G401 (cell line): ENCODE results near the gene ARHGDIA. TPM values are rescaled to one million over a fixed set of nuclear protein-coding genes. Genes with fewer than 3 reads are reported as not detected.
A peak's percentile ranks its signal among the peaks of the same experiment; 100 is the strongest.

Experiments
- DNase-seq: peaks from one replicate; pipeline ENCODE4 v3.0.0-alpha.2; 2015; ENCODE audit warnings: low spot score
- in situ Hi-C: cut with HindIII; loops from 2 replicates; pipeline ENCODE4 v1.10.0; 2016; ENCODE audit warnings: low sequenced_read_pairs, mixed read lengths
- total RNA-seq: library from RNA; depleted of rRNA; stranded (reverse); fragments of >200 nt; shearing (Covaris generic); gene quantifications from 2 replicates; pipeline ENCODE4 v1.2.3, GENCODE V29; 2014

ARHGDIA gene
- total RNA-seq, 1 experiment from 2014 or later = 209 TPM

GRCh38 chr17:81891303-81891552 lies 20.1 kb upstream of the ARHGDIA start:
- in situ Hi-C loops = no loop called here
- no peak for DNase-seq

GRCh38 chr17:81890447-81891302 lies 19.5 kb upstream of the ARHGDIA start:
- no peak for DNase-seq
- in situ Hi-C loops = no loop called here

GRCh38 chr17:81889602-81890001 lies 18.5 kb upstream of the ARHGDIA start:
- no peak for DNase-seq
- in situ Hi-C loops = no loop called here

GRCh38 chr17:81888988-81889595 lies 18.0 kb upstream of the ARHGDIA start:
- no peak for DNase-seq
- in situ Hi-C loops = no loop called here

GRCh38 chr17:81888105-81888987 lies 17.2 kb upstream of the ARHGDIA start:
- no peak for DNase-seq
- in situ Hi-C loops = no loop called here

GRCh38 chr17:81885869-81886548 lies 14.9 kb upstream of the ARHGDIA start:
- in situ Hi-C loops = no loop called here
- DNase-seq = no peak

GRCh38 chr17:81885454-81885853 lies 14.3 kb upstream of the ARHGDIA start:
- no peak for DNase-seq
- in situ Hi-C loops = no loop called here

- in situ Hi-C loops = no loop called here
- no peak for DNase-seq
These were observed 13.8 kb upstream of the ARHGDIA start for GRCh38 chr17:81884968-81885367.

GRCh38 chr17:81884520-81884919 lies 13.4 kb upstream of the ARHGDIA start:
- in situ Hi-C loops = no loop called here
- no peak for DNase-seq

GRCh38 chr17:81879121-81879520 lies 8.0 kb upstream of the ARHGDIA start:
- in situ Hi-C loops = no loop called here
- DNase-seq = no peak

- DNase-seq = no peak
- in situ Hi-C loops = no loop called here
These were observed 7.2 kb upstream of the ARHGDIA start for GRCh38 chr17:81878294-81878693.

GRCh38 chr17:81877569-81877968 lies 6.4 kb upstream of the ARHGDIA start:
- in situ Hi-C loops = no loop called here
- no peak for DNase-seq

- in situ Hi-C loops = no loop called here
These were observed 472 bp upstream of the ARHGDIA start for GRCh38 chr17:81871387-81872230.

GRCh38 chr17:81870131-81870980 lies 781 bp downstream of the ARHGDIA start:
- in situ Hi-C loops = no loop called here

More at GRCh38 chr17:81871387-81872230, 472 bp upstream of the ARHGDIA start:
- peak; percentile 83 for DNase-seq

GRCh38 chr17:81869221-81870130 lies 1.7 kb downstream of the ARHGDIA start:
- peak; percentile 33 for DNase-seq
- in situ Hi-C loops = no loop called here

More at GRCh38 chr17:81870131-81870980, 781 bp downstream of the ARHGDIA start:
- no peak for DNase-seq

- in situ Hi-C loops = no loop called here
- no peak for DNase-seq
These were observed 2.4 kb downstream of the ARHGDIA start for GRCh38 chr17:81868674-81869220.
